ENCODE measurements around the gene FAF1.

DNA sequence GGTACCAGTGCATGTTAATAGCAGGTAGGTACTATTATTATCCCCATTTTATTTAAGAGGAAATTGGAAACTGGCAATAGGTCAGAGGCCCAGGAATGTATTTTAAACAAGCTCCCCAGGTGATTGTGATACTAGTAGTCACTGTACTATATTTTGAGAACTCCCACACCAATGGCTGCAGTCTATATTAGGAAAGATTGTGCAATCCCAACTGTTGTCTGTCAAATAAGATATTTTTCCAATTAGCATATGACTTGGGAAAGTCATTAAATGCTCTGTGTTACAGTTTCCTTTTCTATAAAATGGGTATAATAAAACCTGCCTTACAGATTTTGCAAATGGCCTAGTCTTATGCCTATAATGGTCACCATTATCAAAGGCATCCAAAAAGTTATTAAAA, 442.6 kb downstream of the FAF1 start:
- no peak for TF ChIP-seq EZH2 (IDR thresholded peaks at IDR 0.05; ENCODE audit: borderline replicate concordance, low read depth, low read length, poor library complexity, severe bottlenecking)
- TF ChIP-seq, protein P1, sequence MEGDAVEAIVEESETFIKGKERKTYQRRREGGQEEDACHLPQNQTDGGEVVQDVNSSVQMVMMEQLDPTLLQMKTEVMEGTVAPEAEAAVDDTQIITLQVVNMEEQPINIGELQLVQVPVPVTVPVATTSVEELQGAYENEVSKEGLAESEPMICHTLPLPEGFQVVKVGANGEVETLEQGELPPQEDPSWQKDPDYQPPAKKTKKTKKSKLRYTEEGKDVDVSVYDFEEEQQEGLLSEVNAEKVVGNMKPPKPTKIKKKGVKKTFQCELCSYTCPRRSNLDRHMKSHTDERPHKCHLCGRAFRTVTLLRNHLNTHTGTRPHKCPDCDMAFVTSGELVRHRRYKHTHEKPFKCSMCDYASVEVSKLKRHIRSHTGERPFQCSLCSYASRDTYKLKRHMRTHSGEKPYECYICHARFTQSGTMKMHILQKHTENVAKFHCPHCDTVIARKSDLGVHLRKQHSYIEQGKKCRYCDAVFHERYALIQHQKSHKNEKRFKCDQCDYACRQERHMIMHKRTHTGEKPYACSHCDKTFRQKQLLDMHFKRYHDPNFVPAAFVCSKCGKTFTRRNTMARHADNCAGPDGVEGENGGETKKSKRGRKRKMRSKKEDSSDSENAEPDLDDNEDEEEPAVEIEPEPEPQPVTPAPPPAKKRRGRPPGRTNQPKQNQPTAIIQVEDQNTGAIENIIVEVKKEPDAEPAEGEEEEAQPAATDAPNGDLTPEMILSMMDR (conservative IDR thresholded peaks at IDR 0.05; ENCODE audit: low read depth, low read length), result no peak
